IMR-90 (cell line): ENCODE measurements around the gene NUDCD2. TPM values are rescaled to one million over a fixed set of nuclear protein-coding genes. Genes with fewer than 3 reads are reported as not detected.

Source experiments
- ATAC-seq: fragments of 200-7000 bp; cut with Tn5 transposase; 2 replicates; pipeline ENCODE4 v1.9.1; 2020; ENCODE audit warnings: low read depth, mild to moderate bottlenecking, moderate library complexity
- BruUV-seq: library from RNA; stranded (reverse); fragments of 400-500 nt; replicated peaks from 2 replicates; lab custom pipeline; 2021; lab: Mats Ljungman, UMichigan
- CTCF ChIA-PET: fragments of 300-600 bp; formaldehyde crosslinking; extraction: SDS; loops from one replicate; lab custom pipeline; 2021; ENCODE audit warnings: antibody characterized with exemption; lab: Yijun Ruan, JAX
- POLR2A ChIA-PET: fragments of 300-600 bp; sonication (Branson Sonifier 250); formaldehyde crosslinking; loops from one replicate; lab custom pipeline; 2022; ENCODE audit warnings: antibody characterized with exemption; ENCODE audit not compliant: unreplicated experiment; lab: Charles Lee
- DNase-seq: peaks from one replicate; pipeline ENCODE4 v3.0.0; 2013
- H2AFZ ChIP-seq: replicated peaks from 2 replicates; pipeline ENCODE3; 2013; ENCODE audit warnings: low read length, mild to moderate bottlenecking; ENCODE audit not compliant: poor library complexity
- H2AK5ac ChIP-seq: 2 replicates; pipeline ENCODE4 v1.6.1; 2013; ENCODE audit warnings: low read depth, low read length, inconsistent platforms
- H2AK9ac ChIP-seq: replicated peaks from 2 replicates; pipeline ENCODE3; 2013; ENCODE audit warnings: mild to moderate bottlenecking, low read depth, low read length, moderate library complexity; ENCODE audit not compliant: poor library complexity
- H2BK120ac ChIP-seq: 2 replicates; pipeline ENCODE4 v1.6.1; 2013; ENCODE audit warnings: low read depth, low read length, inconsistent platforms
- H2BK15ac ChIP-seq: 3 replicates; pipeline ENCODE4 v1.6.1; 2013; ENCODE audit warnings: low read depth, low read length, inconsistent platforms
- H2BK20ac ChIP-seq: 2 replicates; pipeline ENCODE4 v1.6.1; 2013; ENCODE audit warnings: low read depth, mild to moderate bottlenecking, inconsistent platforms, low read length, moderate library complexity
- H2BK5ac ChIP-seq: 2 replicates; pipeline ENCODE4 v1.6.1; 2013; ENCODE audit warnings: mild to moderate bottlenecking, low read depth, low read length, inconsistent platforms; ENCODE audit not compliant: poor library complexity, severe bottlenecking
- H3K14ac ChIP-seq: replicated peaks from 2 replicates; pipeline ENCODE4 v1.6.1; 2013; ENCODE audit warnings: low read depth, low read length, inconsistent platforms
- H3K18ac ChIP-seq: 2 replicates; pipeline ENCODE4 v1.6.1; 2013; ENCODE audit warnings: low read depth, low read length, control low read depth
- H3K23ac ChIP-seq: 2 replicates; pipeline ENCODE4 v1.6.1; 2013; ENCODE audit warnings: low read depth, low read length, inconsistent platforms
- H3K27ac ChIP-seq: 2 replicates; pipeline ENCODE4 v1.5.1; 2013; ENCODE audit warnings: mild to moderate bottlenecking, control low read depth, low read length; ENCODE audit not compliant: insufficient read depth
- H3K27me3 ChIP-seq: 2 replicates; pipeline ENCODE4 v1.6.1; 2013; ENCODE audit warnings: low read length; ENCODE audit not compliant: control insufficient read depth, insufficient read depth
- H3K36me3 ChIP-seq: 2 replicates; pipeline ENCODE4 v1.6.1; 2013; ENCODE audit warnings: low read length, mixed read lengths; ENCODE audit not compliant: control insufficient read depth, insufficient read depth
- H3K4ac ChIP-seq: 2 replicates; pipeline ENCODE4 v1.6.1; 2013; ENCODE audit warnings: low read depth, low read length, inconsistent platforms
- H3K4me1 ChIP-seq: 2 replicates; pipeline ENCODE4 v1.6.1; 2013; ENCODE audit warnings: low read length, mixed read lengths; ENCODE audit not compliant: control insufficient read depth, insufficient read depth
- H3K4me2 ChIP-seq: 2 replicates; pipeline ENCODE4 v1.6.1; 2013; ENCODE audit warnings: low read depth, mild to moderate bottlenecking, control low read depth, low read length, moderate library complexity
- H3K4me3 ChIP-seq: 2 replicates; pipeline ENCODE4 v1.5.1; 2013; ENCODE audit warnings: low read depth, mild to moderate bottlenecking, control low read depth, low read length, moderate library complexity; ENCODE audit not compliant: insufficient read depth
- H3K56ac ChIP-seq: 2 replicates; pipeline ENCODE4 v1.6.1; 2013; ENCODE audit warnings: low read length, inconsistent platforms; ENCODE audit not compliant: insufficient read depth; ENCODE audit errors: extremely low read depth
- H3K79me1 ChIP-seq, 2 experiments: 2 replicates each; pipeline ENCODE4 v1.6.1; 2013; ENCODE audit warnings: low read length in 2 of 2, inconsistent platforms in 1 of 2, low read depth in 1 of 2
- H3K9ac ChIP-seq: 2 replicates; pipeline ENCODE4 v1.6.1; 2013; ENCODE audit warnings: low read depth, low read length, control low read depth
- H3K9me1 ChIP-seq: 2 replicates; pipeline ENCODE4 v1.6.1; 2013; ENCODE audit warnings: low read length, inconsistent platforms; ENCODE audit not compliant: insufficient read depth
- H3K9me3 ChIP-seq: 2 replicates; pipeline ENCODE4 v1.6.1; 2013; ENCODE audit warnings: low read length; ENCODE audit not compliant: control insufficient read depth, insufficient read depth
- H4K20me1 ChIP-seq: 2 replicates; pipeline ENCODE4 v1.6.1; 2013; ENCODE audit warnings: low read length, inconsistent platforms; ENCODE audit not compliant: insufficient read depth
- H4K5ac ChIP-seq: 2 replicates; pipeline ENCODE4 v1.6.1; 2013; ENCODE audit warnings: mild to moderate bottlenecking, low read depth, low read length, control low read depth
- H4K8ac ChIP-seq, 2 experiments: 2 replicates each; pipeline ENCODE4 v1.6.1; 2013; ENCODE audit warnings: low read depth in 2 of 2, low read length in 2 of 2, control low read depth in 1 of 2, inconsistent platforms in 1 of 2
- H4K91ac ChIP-seq: 2 replicates; pipeline ENCODE4 v1.6.1; 2013; ENCODE audit warnings: low read depth, low read length, inconsistent platforms; ENCODE audit not compliant: insufficient read depth
- CEBPB ChIP-seq: IDR thresholded peaks from 2 replicates; pipeline ENCODE4 v1.6.1; 2012; ENCODE audit warnings: low read depth, low read length, improper control_type of control experiment
- FOS ChIP-seq: fragments of 150-350 bp; IDR thresholded peaks from 2 replicates; pipeline ENCODE4 v1.6.1; 2016; ENCODE audit warnings: low read depth, low read length
- MAFK ChIP-seq: IDR thresholded peaks from 2 replicates; pipeline ENCODE4 v1.6.1; 2012; ENCODE audit warnings: low read depth, low read length, improper control_type of control experiment
- MAZ ChIP-seq: IDR thresholded peaks from 2 replicates; pipeline ENCODE4 v1.6.1; 2012; ENCODE audit warnings: low read depth, mild to moderate bottlenecking, low read length, improper control_type of control experiment, moderate library complexity, borderline replicate concordance
- MXI1 ChIP-seq: IDR thresholded peaks from 2 replicates; pipeline ENCODE4 v1.6.1; 2012; ENCODE audit warnings: low read depth, mild to moderate bottlenecking, low read length, moderate library complexity, borderline replicate concordance
- NFE2L2 ChIP-seq: fragments of 150-350 bp; IDR thresholded peaks from 2 replicates; pipeline ENCODE4 v1.6.1; 2016; ENCODE audit warnings: low read depth, mild to moderate bottlenecking, low read length
- RAD21 ChIP-seq: IDR thresholded peaks from 2 replicates; pipeline ENCODE4 v1.6.1; 2012; ENCODE audit warnings: low read length, improper control_type of control experiment
- SMC3 ChIP-seq: fragments of 150-350 bp; IDR thresholded peaks from 2 replicates; pipeline ENCODE4 v1.6.1; 2016; ENCODE audit warnings: low read depth, mild to moderate bottlenecking, antibody characterized with exemption, low read length, moderate library complexity
- WGBS, 2 experiments: methylation state at CpG; one replicate each; pipeline versions ENCODE4 v1.1.5 to v1.1.7; 2013; ENCODE audit warnings: missing lambda C conversion rate in 2 of 2; ENCODE audit not compliant: insufficient read length in 1 of 2; ENCODE audit errors: extremely low coverage in 2 of 2; 5-methylcytosine and 5-hydroxymethylcytosine counted together
- dilution Hi-C: fragments of 300-500 bp; cut with HindIII; formaldehyde crosslinking; loops from one replicate; pipeline ENCODE4 v1.14.3; 2018; ENCODE audit warnings: low sequenced_read_pairs; ENCODE audit not compliant: unreplicated experiment
- in situ Hi-C: fragments of 300-500 bp; cut with MboI; formaldehyde crosslinking; loops from 3 replicates; pipeline ENCODE4 v1.14.3; 2019; ENCODE audit warnings: low sequenced_read_pairs, inconsistent platforms, mixed read lengths
- intact Hi-C: fragments of 100-400 bp; cut with micrococcal nuclease; formaldehyde crosslinking; loops from 2 replicates; pipeline ENCODE4 v1.10.0; 2022
- polyA plus RNA-seq, 3 experiments: library from polyadenylated mRNA; depleted of rRNA; stranded (reverse); fragments of >200 nt; gene quantifications; 2 replicates each; pipeline ENCODE4 v1.2.3, GENCODE V29; 2012; ENCODE audit warnings: low replicate concordance in 1 of 3
- total RNA-seq: library from RNA; depleted of rRNA; stranded (reverse); fragments of >200 nt; gene quantifications from 2 replicates; pipeline ENCODE4 v1.2.3, GENCODE V29; 2012
- TF ChIP-seq, protein P1 (sequence below): fragments of 150-350 bp; IDR thresholded peaks from 2 replicates; pipeline ENCODE4 v1.6.1; 2016; ENCODE audit warnings: low read depth, mild to moderate bottlenecking, low read length, moderate library complexity, borderline replicate concordance

Gene NUDCD2
- total and polyA plus RNA-seq, 2 of the 4 experiments (the other 2 are of a cell fraction): 3.0 to 3.5 TPM

DNA sequence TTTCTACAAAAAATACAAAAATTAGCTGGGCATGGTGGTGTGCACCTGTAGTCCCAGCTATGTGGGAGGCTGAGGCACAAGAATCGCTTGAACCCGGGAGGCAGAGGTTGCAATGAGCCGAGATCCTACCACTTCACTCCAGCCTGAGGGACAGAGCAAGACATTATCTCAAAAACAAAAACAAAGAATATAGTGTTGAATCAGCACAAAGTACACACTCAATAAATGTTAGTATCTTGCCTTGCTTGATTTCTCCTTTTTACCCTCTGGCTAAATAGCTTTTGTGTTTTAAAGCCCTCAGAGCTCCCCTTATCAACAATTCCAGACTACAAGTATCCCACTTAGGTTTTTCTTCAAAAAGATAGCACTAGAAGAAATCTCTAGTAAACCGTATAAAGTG, 60.0 kb downstream of the NUDCD2 start:
- in situ Hi-C loops: no loop called here

More for the DNA sequence above, 60.0 kb downstream of the NUDCD2 start:
- H4K5ac ChIP-seq: no peak overlapping the region
- no peaks in the 10 kb centered on the region for H3K36me3 ChIP-seq
- no peak for TF ChIP-seq MAFK
- TF ChIP-seq FOS: no peak
- no peak for TF ChIP-seq RAD21
- TF ChIP-seq MXI1: no peak
- TF ChIP-seq SMC3: no peak
- TF ChIP-seq MAZ: no peak
- TF ChIP-seq NFE2L2: no peak
- TF ChIP-seq, protein P1, sequence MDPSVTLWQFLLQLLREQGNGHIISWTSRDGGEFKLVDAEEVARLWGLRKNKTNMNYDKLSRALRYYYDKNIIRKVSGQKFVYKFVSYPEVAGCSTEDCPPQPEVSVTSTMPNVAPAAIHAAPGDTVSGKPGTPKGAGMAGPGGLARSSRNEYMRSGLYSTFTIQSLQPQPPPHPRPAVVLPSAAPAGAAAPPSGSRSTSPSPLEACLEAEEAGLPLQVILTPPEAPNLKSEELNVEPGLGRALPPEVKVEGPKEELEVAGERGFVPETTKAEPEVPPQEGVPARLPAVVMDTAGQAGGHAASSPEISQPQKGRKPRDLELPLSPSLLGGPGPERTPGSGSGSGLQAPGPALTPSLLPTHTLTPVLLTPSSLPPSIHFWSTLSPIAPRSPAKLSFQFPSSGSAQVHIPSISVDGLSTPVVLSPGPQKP: no peak
- no peak for TF ChIP-seq CEBPB
- no peaks in the 10 kb centered on the region for H3K27me3 ChIP-seq
- CTCF ChIA-PET: interaction anchor here (0.9 kb wide), 1 partner anchor 9 kb away, joined by 5 read pairs; no protein-coding TSS in a partner anchor
- no peak overlapping the region for H3K56ac ChIP-seq
- WGBS, 2 experiments: no CpG with 5 or more reads among the region's 4 CpGs
- H2AK9ac ChIP-seq: no peak overlapping the region
- dilution Hi-C loops (no loop called here), intact Hi-C loops (no loop called here)
- no peaks in the 10 kb centered on the region for H3K79me1 ChIP-seq
- POLR2A ChIA-PET: no interaction called here
- H2BK120ac ChIP-seq: no peak overlapping the region
- no peak overlapping the region for H2BK5ac ChIP-seq
- H3K4ac ChIP-seq: no peak overlapping the region
- H3K4me3 ChIP-seq: no peak overlapping the region
- no peak overlapping the region for H3K14ac ChIP-seq
- BruUV-seq: no TSS peak
- H3K27ac ChIP-seq: no peak overlapping the region
- no peak overlapping the region for H2AK5ac ChIP-seq
- no peak overlapping the region for H3K18ac ChIP-seq
- no peak overlapping the region for H3K23ac ChIP-seq
- no peaks in the 10 kb centered on the region for H4K20me1 ChIP-seq
- no peak for ATAC-seq
- H3K4me1 ChIP-seq: no peaks in the 10 kb centered on the region
- H2AFZ ChIP-seq: no peak overlapping the region
- H4K8ac ChIP-seq: no peak overlapping the region
- no peaks in the 10 kb centered on the region for H3K9me1 ChIP-seq
- DNase-seq: no peak
- H4K91ac ChIP-seq: no peak overlapping the region
- H3K9ac ChIP-seq: no peak overlapping the region
- no peaks in the 10 kb centered on the region for H3K9me3 ChIP-seq
- no peak overlapping the region for H3K4me2 ChIP-seq
- H2BK20ac ChIP-seq: no peak overlapping the region
- H2BK15ac ChIP-seq: no peak overlapping the region
